SK-N-SH (cell line): Measurements from ENCODE around the gene TCF15. TPM values are rescaled to one million over a fixed set of nuclear protein-coding genes. Genes with fewer than 3 reads are reported as not detected.
A peak's percentile ranks its signal among the peaks of the same experiment; 100 is the strongest.

Source experiments
- CTCF ChIA-PET: fragments of 300-600, 350-600 bp; formaldehyde crosslinking; extraction: SDS; loops from one replicate; lab custom pipeline; 2021; lab: Yijun Ruan, JAX
- POLR2A ChIA-PET: fragments of 350-600 bp; sonication (Branson Sonifier 250); formaldehyde crosslinking; extraction: SDS; loops from one replicate; lab custom pipeline; 2020; ENCODE audit warnings: antibody characterized with exemption, inconsistent platforms; lab: Yijun Ruan, JAX
- DNase-seq: peaks from one replicate; pipeline ENCODE4 v3.0.0; 2012
- H2AFZ ChIP-seq: fragments of 200-600 bp; sonication (generic); 2 replicates; pipeline ENCODE4 v1.8.1; 2016; ENCODE audit warnings: antibody characterized with exemption, mild to moderate bottlenecking, low read depth
- H3F3A ChIP-seq: fragments of 200-600 bp; sonication (generic); replicated peaks from 2 replicates; pipeline ENCODE3; 2016; ENCODE audit warnings: antibody characterized with exemption, mild to moderate bottlenecking; ENCODE audit not compliant: insufficient read depth
- H3K27ac ChIP-seq, 2 experiments: fragments of 200-500 bp in 1 of 2; fragments of 200-600 bp in 1 of 2; sonication (Bioruptor generic) in 1 of 2; sonication (generic), shearing (Covaris generic) in 1 of 2; 2 replicates each; pipeline versions ENCODE4 v1.5.1 to v1.6.1; 2014 to 2016; ENCODE audit warnings: low read depth in 2 of 2, inconsistent platforms in 1 of 2, low read length in 1 of 2, mild to moderate bottlenecking in 1 of 2, mixed read lengths in 1 of 2
- H3K27me3 ChIP-seq: fragments of 200-600 bp; sonication (generic), shearing (Covaris generic); 2 replicates; pipeline ENCODE4 v1.6.1; 2016; ENCODE audit warnings: mixed run types; ENCODE audit not compliant: insufficient read depth
- H3K36me3 ChIP-seq, 2 experiments: fragments of 200-500 bp in 1 of 2; fragments of 200-600 bp in 1 of 2; sonication (Bioruptor generic) in 1 of 2; sonication (generic) in 1 of 2; replicated peaks in 1 of 2; 2 replicates each; pipeline versions ENCODE3 to v1.5.1; 2014 to 2016; ENCODE audit warnings: low read length in 1 of 2, mild to moderate bottlenecking in 1 of 2; ENCODE audit not compliant: insufficient read depth in 2 of 2, control insufficient read depth in 1 of 2
- H3K4me1 ChIP-seq, 2 experiments: fragments of 200-500 bp in 1 of 2; fragments of 200-600 bp in 1 of 2; sonication (Bioruptor generic) in 1 of 2; sonication (generic), shearing (Covaris generic) in 1 of 2; 2 replicates each; pipeline versions ENCODE4 v1.5.1 to v1.6.1; 2014 to 2016; ENCODE audit warnings: low read depth in 1 of 2, low read length in 1 of 2, mixed run types in 1 of 2; ENCODE audit not compliant: insufficient read depth in 2 of 2, control insufficient read depth in 1 of 2
- H3K4me2 ChIP-seq: fragments of 200-600 bp; sonication (generic), shearing (Covaris generic); 2 replicates; pipeline ENCODE4 v1.6.1; 2017; ENCODE audit warnings: mixed run types
- H3K4me3 ChIP-seq, 2 experiments: fragments of 200-500 bp in 1 of 2; fragments of 200-600 bp in 1 of 2; sonication (Bioruptor generic) in 1 of 2; sonication (generic), shearing (Covaris generic) in 1 of 2; 2 replicates each; pipeline versions ENCODE4 v1.5.1 to v1.8.1; 2014 to 2016; ENCODE audit warnings: low read depth in 2 of 2, inconsistent platforms in 1 of 2, low read length in 1 of 2, mild to moderate bottlenecking in 1 of 2, mixed read lengths in 1 of 2, moderate library complexity in 1 of 2
- H3K79me2 ChIP-seq: fragments of 200-600 bp; sonication (generic); 2 replicates; pipeline ENCODE4 v1.8.1; 2017; ENCODE audit warnings: mild to moderate bottlenecking; ENCODE audit not compliant: insufficient read depth
- H3K9ac ChIP-seq: fragments of 200-600 bp; sonication (generic); 2 replicates; pipeline ENCODE4 v1.6.1; 2017; ENCODE audit warnings: mixed run types
- H3K9me2 ChIP-seq: fragments of 200-600 bp; sonication (generic); 2 replicates; pipeline ENCODE4 v1.6.1; 2017; ENCODE audit warnings: mixed run types
- H3K9me3 ChIP-seq: fragments of 200-600 bp; sonication (generic); 2 replicates; pipeline ENCODE4 v1.6.1; 2017; ENCODE audit warnings: mixed run types, mild to moderate bottlenecking, moderate library complexity
- H4K20me1 ChIP-seq: fragments of 200-600 bp; sonication (generic); 2 replicates; pipeline ENCODE4 v1.6.1; 2017; ENCODE audit warnings: mild to moderate bottlenecking, mixed run types; ENCODE audit not compliant: insufficient read depth
- FOXM1 ChIP-seq: IDR thresholded peaks from 2 replicates; pipeline ENCODE4 v1.4.0; 2012; ENCODE audit warnings: low read depth, mild to moderate bottlenecking
- IRF3 ChIP-seq: fragments of 150-350 bp; IDR thresholded peaks from 2 replicates; pipeline ENCODE4 v1.6.1; 2016; ENCODE audit warnings: mild to moderate bottlenecking, low read depth, low read length
- MAX ChIP-seq: IDR thresholded peaks from 2 replicates; pipeline ENCODE4 v1.4.0; 2012; ENCODE audit warnings: low read depth
- MEF2A ChIP-seq: IDR thresholded peaks from 2 replicates; pipeline ENCODE4 v1.4.0; 2012; ENCODE audit warnings: low read depth, borderline replicate concordance
- MXI1 ChIP-seq: IDR thresholded peaks from 2 replicates; pipeline ENCODE4 v1.6.1; 2012; ENCODE audit warnings: mild to moderate bottlenecking, low read depth, low read length, improper control_type of control experiment
- NFIC ChIP-seq: IDR thresholded peaks from 2 replicates; pipeline ENCODE4 v1.4.0; 2012; ENCODE audit warnings: borderline replicate concordance
- NRF1 ChIP-seq: IDR thresholded peaks from 2 replicates; pipeline ENCODE4 v1.6.1; 2012; ENCODE audit warnings: low read depth, mild to moderate bottlenecking, low read length
- PBX3 ChIP-seq: IDR thresholded peaks from 2 replicates; pipeline ENCODE4; 2012
- RXRA ChIP-seq: IDR thresholded peaks from 2 replicates; pipeline ENCODE4 v1.4.0; 2012; ENCODE audit warnings: low read depth, mild to moderate bottlenecking, borderline replicate concordance
- SIN3A ChIP-seq: IDR thresholded peaks from 2 replicates; pipeline ENCODE4 v1.6.1; 2012; ENCODE audit warnings: low read depth, mild to moderate bottlenecking, low read length, moderate library complexity, borderline replicate concordance
- WGBS: methylation state at CpG from one replicate; pipeline ENCODE4 v1.1.6; 2017; ENCODE audit warnings: low lambda C conversion rate; 5-methylcytosine and 5-hydroxymethylcytosine counted together
- polyA plus RNA-seq, 3 experiments: library from polyadenylated mRNA; depleted of rRNA; stranded (reverse); fragments of >200 nt; gene quantifications; 2 replicates each; pipeline ENCODE4 v1.2.3, GENCODE V29; 2012

TCF15 gene
- polyA plus RNA-seq, 1 of the 3 experiments (the other 2 are of a cell fraction) = not detected

DNA sequence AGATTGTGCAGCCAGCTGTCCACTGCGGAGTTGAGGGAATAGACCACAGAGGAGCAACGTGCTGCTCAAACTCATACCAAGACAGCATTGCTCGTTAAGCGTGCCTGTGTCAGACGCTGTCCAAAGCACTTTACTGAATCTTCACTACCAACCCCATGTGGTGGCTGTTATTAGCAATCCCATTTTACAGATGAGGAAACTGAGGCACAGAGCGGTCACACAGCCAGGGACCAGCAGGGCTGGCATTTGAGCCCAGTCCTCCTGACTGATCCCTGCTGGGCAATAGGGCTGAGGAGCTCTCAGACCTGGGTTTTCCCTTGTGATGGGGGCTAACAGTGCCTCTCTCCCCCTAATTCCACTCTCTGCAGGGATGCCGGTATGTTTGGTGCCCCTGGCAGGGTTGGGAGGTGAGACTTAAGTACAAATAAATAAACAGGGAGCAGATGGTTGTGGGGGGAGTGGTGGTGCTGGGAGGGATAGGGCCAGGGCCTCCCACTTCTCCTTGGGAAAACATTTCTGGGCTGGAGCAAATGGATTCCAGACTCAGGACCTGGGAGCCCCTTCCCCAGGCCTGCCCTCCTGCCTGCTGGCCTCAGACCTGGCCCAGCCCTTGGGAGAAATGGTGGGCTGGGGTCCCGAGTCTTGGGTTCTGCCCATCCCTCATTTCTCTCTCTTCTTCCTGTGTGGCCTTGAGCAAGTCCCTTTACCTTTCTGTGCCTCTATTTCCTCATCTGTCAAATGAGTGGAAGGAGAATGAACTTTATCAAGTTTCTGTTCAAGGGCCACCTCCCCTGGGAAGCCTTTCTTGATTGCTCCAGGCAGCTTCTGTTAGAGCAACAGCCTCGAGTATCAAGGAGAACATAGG is 25.2 kb upstream of the TCF15 start:
- Histone ChIP-seq H3K9ac (no peak overlapping the region), H3K4me3 (no peak overlapping the region), H3K9me2 (no peaks in the 10 kb centered on the region), H3K4me1 (peaks cover 0 to 7% of the 10 kb centered on the region in 2 experiments; a peak in 1 of 4 replicates), H3K27ac (no peak overlapping the region), H4K20me1 (no peaks in the 10 kb centered on the region), H3K36me3 (no peaks in the 10 kb centered on the region), H2AFZ (no peak overlapping the region), H3F3A (no peaks in the 10 kb centered on the region), H3K27me3 (peaks cover 5% of the 10 kb centered on the region; the same call in 1 of the 2 replicates), H3K9me3 (no peaks in the 10 kb centered on the region), H3K79me2 (no peaks in the 10 kb centered on the region), H3K4me2 (no peak overlapping the region)
- POLR2A ChIA-PET = no interaction called here
- no peak for TF ChIP-seq FOXM1
- TF ChIP-seq MEF2A = no peak
- no peak for TF ChIP-seq MAX
- TF ChIP-seq IRF3 = no peak
- no peak for TF ChIP-seq NRF1
- no peak for TF ChIP-seq NFIC
- TF ChIP-seq RXRA = no peak
- WGBS = 63% methylated on average over 9 of the region's 9 CpGs
- CTCF ChIA-PET = interaction anchor here (1.0 to 5.0 kb wide), 3 partner anchors 11 to 93 kb away, joined by 3 to 30 read pairs (median 6); no protein-coding TSS in a partner anchor
- no peak for DNase-seq

- no peak overlapping the region for H3K9ac ChIP-seq
- WGBS = 38% methylated on average over 12 of the region's 14 CpGs
- ChIA-PET CTCF (interaction anchor here (1.0 to 5.0 kb wide), 4 partner anchors 11 to 105 kb away, joined by 3 to 30 read pairs (median 6); no protein-coding TSS in a partner anchor), POLR2A (no interaction called here)
- peaks cover 0 to 7% of the 10 kb centered on the region in 2 experiments; a peak in 1 of 4 replicates for H3K4me1 ChIP-seq
- no peaks in the 10 kb centered on the region for H4K20me1 ChIP-seq
- H3K79me2 ChIP-seq = no peaks in the 10 kb centered on the region
- no peak overlapping the region for H3K4me3 ChIP-seq
- peaks cover 5% of the 10 kb centered on the region; the same call in 1 of the 2 replicates for H3K27me3 ChIP-seq
- TF ChIP-seq MXI1 (no peak), SIN3A (no peak), PBX3 (no peak)
- H3K9me3 ChIP-seq = no peaks in the 10 kb centered on the region
- no peak overlapping the region for H3K27ac ChIP-seq
- no peaks in the 10 kb centered on the region for H3K36me3 ChIP-seq
- H3K9me2 ChIP-seq = no peaks in the 10 kb centered on the region
- H2AFZ ChIP-seq = no peak overlapping the region
- H3K4me2 ChIP-seq = no peak overlapping the region
- H3F3A ChIP-seq = no peaks in the 10 kb centered on the region
- peak; percentile 37 for DNase-seq
Observed at GRCh38 chr20:634148-634925, 24.2 kb upstream of the TCF15 start.
